Transverse colon (tissue), 4 donors: ENCODE results near the gene FRAS1.

Experiments
- CTCF ChIP-seq, 5 experiments: fragments of 200-600 bp in 3 of 5; fragments of 450-650 bp in 2 of 5; sonication (generic) in 3 of 5; IDR thresholded peaks; 1 replicate in 2 of 5; 2 replicates in 3 of 5; pipeline ENCODE4 v1.5.1; 2016 to 2017; ENCODE audit warnings: antibody characterized with exemption in 5 of 5, inconsistent platforms in 3 of 5, mild to moderate bottlenecking in 2 of 5, moderate library complexity in 1 of 5
- POLR2AphosphoS5 ChIP-seq, 3 donors: sonication (generic); formaldehyde crosslinking; IDR thresholded peaks; one replicate each; pipeline ENCODE4 v1.6.1; 2016; ENCODE audit warnings: antibody characterized with exemption in 3 of 3

GRCh38 chr4:78065508-78066192, 8.5 kb downstream of the FRAS1 start:
- TF ChIP-seq POLR2AphosphoS5 (IDR thresholded peaks at IDR 0.05) (no peak), CTCF (IDR thresholded peaks at IDR 0.05) (no peak)
